Esophagus squamous epithelium (tissue), 5 donors: ENCODE measurements around the gene SETD2. TPM values are rescaled to one million over a fixed set of nuclear protein-coding genes. Genes with fewer than 3 reads are reported as not detected.

Source experiments
- DNase-seq: peaks from one replicate; lab custom pipeline; 2025; lab: John Stamatoyannopoulos, UW
- H3K27ac ChIP-seq, 4 donors: fragments of 200-600 bp; sonication (generic); one replicate each; pipeline ENCODE4 v1.5.1; 2016 to 2019; ENCODE audit warnings: mild to moderate bottlenecking in 1 of 4
- H3K27me3 ChIP-seq, 4 donors: fragments of 200-600 bp; sonication (generic); 1 replicate in 3 of 4; 2 replicates in 1 of 4; pipeline versions ENCODE4 v1.5.1 to v1.6.0; 2017 to 2021; ENCODE audit warnings: antibody characterized with exemption in 1 of 4
- H3K36me3 ChIP-seq, 3 donors: fragments of 200-600 bp; sonication (generic); one replicate each; pipeline ENCODE4 v1.5.1; 2016 to 2019
- H3K4me1 ChIP-seq, 3 donors: fragments of 200-600 bp; sonication (generic); one replicate each; pipeline ENCODE4 v1.5.1; 2017 to 2019
- H3K4me3 ChIP-seq, 4 donors: fragments of 200-600 bp; sonication (generic); 1 replicate in 3 of 4; 2 replicates in 1 of 4; pipeline ENCODE4 v1.5.1; 2016 to 2019; ENCODE audit warnings: mild to moderate bottlenecking in 2 of 4, moderate library complexity in 1 of 4
- H3K9me3 ChIP-seq, 3 donors: fragments of 200-600 bp; sonication (generic); one replicate each; pipeline ENCODE4 v1.5.1; 2016 to 2019
- POLR2A ChIP-seq, 4 donors: fragments of 450-650 bp; IDR thresholded peaks; one replicate each; pipeline ENCODE4 v1.6.1; 2017; ENCODE audit warnings: antibody characterized with exemption in 4 of 4, mild to moderate bottlenecking in 4 of 4, moderate library complexity in 3 of 4
- WGBS, 2 donors: methylation state at CpG; one replicate each; pipeline ENCODE4 v1.1.5; 2018; 5-methylcytosine and 5-hydroxymethylcytosine counted together
- intact Hi-C: fragments of 100-400 bp; cut with DNase I; formaldehyde crosslinking; loops from one replicate; pipeline ENCODE4 v1.15.0; 2022
- total RNA-seq, 4 donors: library from RNA; depleted of rRNA; stranded (reverse); fragments of >200 nt; gene quantifications; one replicate each; pipeline ENCODE4 v1.1.0, GENCODE V29; 2016
- TF ChIP-seq, protein P1 (sequence below), 6 experiments: fragments of 450-650 bp in 4 of 6; fragments of 200-600 bp in 2 of 6; sonication (generic) in 2 of 6; IDR thresholded peaks; one replicate each; pipeline ENCODE4 v1.5.1; 2016 to 2019; ENCODE audit warnings: antibody characterized with exemption in 6 of 6, mild to moderate bottlenecking in 4 of 6, moderate library complexity in 4 of 6
- donor health status: DM: yes; HTN: yes; CAD: no.

Gene SETD2
- total RNA-seq, 4 donors from 2014 or later, result 24.3 to 59.5 (median 30.1) TPM

GRCh38 chr3:47007001-47007400 is 156.9 kb downstream of the SETD2 start:
- Histone ChIP-seq H3K27ac (no peak overlapping the region), H3K27me3 (no peaks in the 10 kb centered on the region), H3K36me3 (peaks cover 30 to 80% (median 33%) of the 10 kb centered on the region in 3 donors), H3K4me3 (no peak overlapping the region), H3K9me3 (no peaks in the 10 kb centered on the region), H3K4me1 (peaks cover 7 to 30% (median 9%) of the 10 kb centered on the region in 3 donors)
- intact Hi-C loops, result no loop called here
- no peak for DNase-seq
- TF ChIP-seq, protein P1, sequence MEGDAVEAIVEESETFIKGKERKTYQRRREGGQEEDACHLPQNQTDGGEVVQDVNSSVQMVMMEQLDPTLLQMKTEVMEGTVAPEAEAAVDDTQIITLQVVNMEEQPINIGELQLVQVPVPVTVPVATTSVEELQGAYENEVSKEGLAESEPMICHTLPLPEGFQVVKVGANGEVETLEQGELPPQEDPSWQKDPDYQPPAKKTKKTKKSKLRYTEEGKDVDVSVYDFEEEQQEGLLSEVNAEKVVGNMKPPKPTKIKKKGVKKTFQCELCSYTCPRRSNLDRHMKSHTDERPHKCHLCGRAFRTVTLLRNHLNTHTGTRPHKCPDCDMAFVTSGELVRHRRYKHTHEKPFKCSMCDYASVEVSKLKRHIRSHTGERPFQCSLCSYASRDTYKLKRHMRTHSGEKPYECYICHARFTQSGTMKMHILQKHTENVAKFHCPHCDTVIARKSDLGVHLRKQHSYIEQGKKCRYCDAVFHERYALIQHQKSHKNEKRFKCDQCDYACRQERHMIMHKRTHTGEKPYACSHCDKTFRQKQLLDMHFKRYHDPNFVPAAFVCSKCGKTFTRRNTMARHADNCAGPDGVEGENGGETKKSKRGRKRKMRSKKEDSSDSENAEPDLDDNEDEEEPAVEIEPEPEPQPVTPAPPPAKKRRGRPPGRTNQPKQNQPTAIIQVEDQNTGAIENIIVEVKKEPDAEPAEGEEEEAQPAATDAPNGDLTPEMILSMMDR (IDR thresholded peaks at IDR 0.05), result no peak
- TF ChIP-seq POLR2A (IDR thresholded peaks at IDR 0.05), result no peak
- 100% methylated on average over 1 of the region's 3 CpGs; no CpG with 5 or more reads in 1 of the 2 donors for WGBS, 2 donors

DNA sequence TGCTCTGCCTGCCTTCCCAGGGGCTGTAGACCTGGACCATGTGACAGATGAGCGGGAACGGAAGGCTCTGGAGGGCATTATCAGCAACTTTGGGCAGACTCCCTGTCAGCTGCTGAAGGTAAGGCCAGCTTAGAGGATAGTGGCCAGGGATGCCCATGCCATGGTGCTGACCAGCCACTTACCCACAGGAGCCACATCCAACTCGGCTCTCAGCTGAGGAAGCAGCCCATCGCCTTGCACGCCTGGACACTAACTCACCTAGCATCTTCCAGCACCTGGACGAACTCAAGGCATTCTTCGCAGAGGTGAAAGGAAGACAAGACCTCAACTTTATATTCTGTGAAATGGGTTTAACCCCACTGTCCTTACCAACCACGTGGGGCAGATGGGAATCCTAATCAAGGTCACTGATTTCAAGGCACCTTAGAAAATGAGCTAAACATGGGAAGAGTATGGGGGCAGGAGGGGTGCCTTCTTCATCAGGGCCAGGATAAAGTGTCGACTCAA is 157.7 kb downstream of the SETD2 start:
- intact Hi-C loops, result no loop called here
- no peak for TF ChIP-seq POLR2A (IDR thresholded peaks at IDR 0.05)
- TF ChIP-seq, protein P1 (IDR thresholded peaks at IDR 0.05), result no peak
- Histone ChIP-seq H3K27me3 (no peaks in the 10 kb centered on the region), H3K4me1 (peaks cover 7 to 38% (median 9%) of the 10 kb centered on the region in 3 donors), H3K4me3 (no peak overlapping the region), H3K9me3 (no peaks in the 10 kb centered on the region), H3K27ac (no peak overlapping the region), H3K36me3 (peaks cover 38 to 88% (median 41%) of the 10 kb centered on the region in 3 donors)
- WGBS, 2 donors, result 94 to 98% methylated on average over 5 to 8 of the region's 9 CpGs
- DNase-seq, result no peak

- no peak for TF ChIP-seq POLR2A (IDR thresholded peaks at IDR 0.05)
- TF ChIP-seq, protein P1 (IDR thresholded peaks at IDR 0.05), result no peak
- Histone ChIP-seq H3K9me3 (no peaks in the 10 kb centered on the region), H3K27me3 (no peaks in the 10 kb centered on the region), H3K36me3 (peaks cover 44 to 94% (median 47%) of the 10 kb centered on the region in 3 donors), H3K4me3 (no peak overlapping the region), H3K4me1 (peaks cover 7 to 37% (median 9%) of the 10 kb centered on the region in 3 donors), H3K27ac (no peak overlapping the region)
- intact Hi-C loops, result no loop called here
- WGBS, 2 donors, result 85 to 86% methylated on average over 9 to 16 of the region's 32 CpGs
- DNase-seq, result no peak
These were observed 158.4 kb downstream of the SETD2 start for GRCh38 chr3:47005212-47006144.

GRCh38 chr3:47004369-47005211 is 159.3 kb downstream of the SETD2 start:
- Histone ChIP-seq H3K27ac (no peak overlapping the region), H3K36me3 (peaks cover 52 to 94% (median 56%) of the 10 kb centered on the region in 3 donors), H3K4me1 (peaks cover 6 to 35% (median 7%) of the 10 kb centered on the region in 3 donors), H3K9me3 (no peaks in the 10 kb centered on the region), H3K27me3 (no peaks in the 10 kb centered on the region), H3K4me3 (no peak overlapping the region)
- no peak for DNase-seq
- 87% methylated on average over 6 to 8 of the region's 17 CpGs for WGBS, 2 donors
- TF ChIP-seq, protein P1 (IDR thresholded peaks at IDR 0.05), result no peak
- no peak for TF ChIP-seq POLR2A (IDR thresholded peaks at IDR 0.05)
- intact Hi-C loops, result no loop called here
